GM13976 (cell line): ENCODE data around the gene ZNF19.

Source experiments
- DNase-seq: peaks from one replicate; pipeline ENCODE4 v3.0.0; 2012; ENCODE audit warnings: low spot score
- CTCF ChIP-seq: IDR thresholded peaks from 2 replicates; pipeline ENCODE4 v1.5.1; 2012; ENCODE audit warnings: borderline replicate concordance, mild to moderate bottlenecking; ENCODE audit not compliant: insufficient read depth; ENCODE audit errors: extremely low read depth, missing control alignments, control extremely low read depth
- in situ Hi-C: fragments of 300-500 bp; cut with MboI; formaldehyde crosslinking; loops from one replicate; pipeline ENCODE4 v1.12.0; 2022; ENCODE audit warnings: low sequenced_read_pairs, mixed read lengths, inconsistent platforms; ENCODE audit not compliant: unreplicated experiment

The ZNF19 gene

GRCh38 chr16:71426069-71426879 is 62.9 kb downstream of the ZNF19 start:
- in situ Hi-C loops: loop anchor here (10.0 kb wide), 1 partner anchor 189 kb away; no protein-coding TSS in a partner anchor
- peak; percentile 71 for DNase-seq
- no peak for TF ChIP-seq CTCF

- DNase-seq: no peak
- in situ Hi-C loops: loop anchor here (10.0 kb wide), 1 partner anchor 189 kb away; no protein-coding TSS in a partner anchor
- no peak for TF ChIP-seq CTCF
These were observed 63.4 kb downstream of the ZNF19 start for GRCh38 chr16:71425746-71426068.

- TF ChIP-seq CTCF: no peak
These were observed 64.5 kb downstream of the ZNF19 start for GRCh38 chr16:71424626-71425025.

DNA sequence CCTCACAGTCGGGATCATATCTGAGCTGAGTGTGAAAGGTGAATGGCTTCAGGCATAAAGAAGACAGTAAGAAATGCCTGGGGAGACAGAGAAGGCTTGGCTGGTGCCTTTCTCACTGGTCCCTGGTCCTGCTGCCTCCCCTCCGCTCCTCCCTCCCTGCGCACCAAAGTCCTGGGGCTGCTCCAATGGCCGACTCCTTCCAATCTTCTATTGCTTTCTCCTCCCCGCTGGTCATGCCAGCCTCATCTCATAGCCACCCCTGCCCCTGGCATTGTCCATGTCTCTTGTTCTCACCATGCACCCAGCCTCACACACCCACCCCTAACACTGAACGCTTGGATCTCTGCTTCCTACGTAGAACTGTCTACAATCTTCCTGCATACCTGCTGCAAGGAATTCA is 65.3 kb downstream of the ZNF19 start:
- in situ Hi-C loops: loop anchor here (10.0 kb wide), 1 partner anchor 191 kb away; no protein-coding TSS in a partner anchor
- no peak for TF ChIP-seq CTCF
- DNase-seq: no peak

More at GRCh38 chr16:71424626-71425025, 64.5 kb downstream of the ZNF19 start:
- in situ Hi-C loops: loop anchor here (10.0 kb wide), 1 partner anchor 190 kb away; no protein-coding TSS in a partner anchor
- no peak for DNase-seq
